ENCODE measurements around the gene ERAP2.

ERAP2 gene

GRCh38 chr5:96935559-96936430, 59.5 kb downstream of the ERAP2 start, which contains the start of gene LNPEP:
Gene LNPEP, plus strand, starts transcription at chr5:96936080. Its CDS starts 76 bp downstream, at chr5:96936156.
- DNase-seq, result peak; percentile 99

GRCh38 chr5:96936431-96937320, 60.4 kb downstream of the ERAP2 start:
- peak; percentile 63 for DNase-seq

- no peak for DNase-seq
Observed at GRCh38 chr5:96940586-96940985, 64.3 kb downstream of the ERAP2 start.

- DNase-seq, result no peak
Observed at GRCh38 chr5:96941140-96941539, 64.8 kb downstream of the ERAP2 start.

GRCh38 chr5:96942078-96942477, 65.8 kb downstream of the ERAP2 start:
- no peak for DNase-seq

- DNase-seq, result no peak
Observed at GRCh38 chr5:96942911-96943310, 66.6 kb downstream of the ERAP2 start.

- no peak for DNase-seq
Observed at GRCh38 chr5:96943799-96944198, 67.5 kb downstream of the ERAP2 start.

- DNase-seq, result no peak
Observed at GRCh38 chr5:96945144-96945897, 69.0 kb downstream of the ERAP2 start.

GRCh38 chr5:96946381-96946780, 70.1 kb downstream of the ERAP2 start:
- no peak for DNase-seq

- no peak for DNase-seq
Observed at GRCh38 chr5:96952118-96952750, 75.9 kb downstream of the ERAP2 start.

GRCh38 chr5:96952974-96953730, 76.9 kb downstream of the ERAP2 start:
- no peak for DNase-seq

- no peak for DNase-seq
Observed at GRCh38 chr5:96957254-96958049, 81.2 kb downstream of the ERAP2 start.

- no peak for DNase-seq
Observed at GRCh38 chr5:96958977-96959376, 82.7 kb downstream of the ERAP2 start.

- DNase-seq, result no peak
Observed at GRCh38 chr5:96961053-96961452, 84.8 kb downstream of the ERAP2 start.

GRCh38 chr5:96962540-96962991, 86.3 kb downstream of the ERAP2 start:
- DNase-seq, result no peak

- DNase-seq, result no peak
Observed at GRCh38 chr5:96963267-96963666, 87.0 kb downstream of the ERAP2 start.

GRCh38 chr5:96966801-96967200, 90.5 kb downstream of the ERAP2 start:
- no peak for DNase-seq

- no peak for DNase-seq
Observed at GRCh38 chr5:96967400-96967799, 91.1 kb downstream of the ERAP2 start.

GRCh38 chr5:96968074-96968473, 91.8 kb downstream of the ERAP2 start:
- peak; percentile 45 for DNase-seq

- DNase-seq, result peak; percentile 29
Observed at GRCh38 chr5:96968614-96969013, 92.3 kb downstream of the ERAP2 start.

Data from DMS53 (cell line).